22Rv1 (cell line): ENCODE results near the gene C16orf54.

Experiments used
- ZFX ChIP-seq: fragments of 450-650 bp; IDR thresholded peaks from 2 replicates; pipeline ENCODE4 v1.6.1; 2017; ENCODE audit warnings: antibody characterized with exemption, borderline replicate concordance
- TF ChIP-seq, protein P1 (sequence below): fragments of 450-650 bp; IDR thresholded peaks from 2 replicates; pipeline ENCODE4 v1.5.1; 2017; ENCODE audit warnings: mild to moderate bottlenecking

DNA sequence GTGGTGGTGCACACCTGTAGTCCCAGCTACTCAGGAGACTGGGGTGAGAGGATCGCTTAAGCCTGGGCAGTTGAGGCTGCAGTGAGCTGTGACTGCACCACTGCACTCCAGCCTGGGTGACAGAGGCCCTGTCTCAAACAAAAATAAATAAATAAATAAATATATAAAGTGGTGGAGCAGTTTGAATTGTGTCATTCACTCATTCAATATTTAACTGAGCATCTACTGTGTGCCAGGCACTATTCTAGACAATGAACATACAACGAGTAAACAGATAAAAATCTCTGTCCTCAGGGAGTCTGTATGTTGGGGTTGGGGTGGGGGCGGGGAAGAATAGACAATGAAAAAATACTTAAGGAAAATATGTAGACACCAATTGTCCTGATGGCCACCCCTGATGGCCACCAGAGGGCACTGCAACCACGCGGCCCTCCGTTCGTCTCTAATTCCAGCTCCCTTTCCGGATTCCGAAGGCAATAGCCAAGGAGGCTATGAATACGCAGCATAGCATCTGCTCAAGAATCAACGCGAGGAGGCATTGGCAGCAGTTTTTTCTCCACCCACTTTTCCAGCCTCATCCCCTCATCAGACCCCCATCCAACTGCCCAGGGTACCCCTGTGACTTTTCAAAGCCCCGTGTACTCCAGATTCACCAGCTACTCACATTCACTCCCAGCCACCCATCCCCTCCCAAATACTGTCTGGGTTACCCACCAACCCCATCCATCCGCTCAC is 45.4 kb downstream of the C16orf54 start:
- TF ChIP-seq, protein P1, sequence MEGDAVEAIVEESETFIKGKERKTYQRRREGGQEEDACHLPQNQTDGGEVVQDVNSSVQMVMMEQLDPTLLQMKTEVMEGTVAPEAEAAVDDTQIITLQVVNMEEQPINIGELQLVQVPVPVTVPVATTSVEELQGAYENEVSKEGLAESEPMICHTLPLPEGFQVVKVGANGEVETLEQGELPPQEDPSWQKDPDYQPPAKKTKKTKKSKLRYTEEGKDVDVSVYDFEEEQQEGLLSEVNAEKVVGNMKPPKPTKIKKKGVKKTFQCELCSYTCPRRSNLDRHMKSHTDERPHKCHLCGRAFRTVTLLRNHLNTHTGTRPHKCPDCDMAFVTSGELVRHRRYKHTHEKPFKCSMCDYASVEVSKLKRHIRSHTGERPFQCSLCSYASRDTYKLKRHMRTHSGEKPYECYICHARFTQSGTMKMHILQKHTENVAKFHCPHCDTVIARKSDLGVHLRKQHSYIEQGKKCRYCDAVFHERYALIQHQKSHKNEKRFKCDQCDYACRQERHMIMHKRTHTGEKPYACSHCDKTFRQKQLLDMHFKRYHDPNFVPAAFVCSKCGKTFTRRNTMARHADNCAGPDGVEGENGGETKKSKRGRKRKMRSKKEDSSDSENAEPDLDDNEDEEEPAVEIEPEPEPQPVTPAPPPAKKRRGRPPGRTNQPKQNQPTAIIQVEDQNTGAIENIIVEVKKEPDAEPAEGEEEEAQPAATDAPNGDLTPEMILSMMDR, result peak; percentile 95
- TF ChIP-seq ZFX, result no peak
